Heart left ventricle (tissue), 16 donors: Measurements from ENCODE around the gene ST7. TPM values are rescaled to one million over a fixed set of nuclear protein-coding genes. Genes with fewer than 3 reads are reported as not detected.
A peak's percentile ranks its signal among the peaks of the same experiment; 100 is the strongest.

Source experiments
- ATAC-seq, 4 donors: fragments of 200-7000 bp; cut with Tn5 transposase; one replicate each; pipeline ENCODE4 v1.9.1; 2020 to 2022; ENCODE audit warnings: moderate library complexity in 4 of 4, mild to moderate bottlenecking in 3 of 4, moderate number of reproducible peaks in 1 of 4
- DNase-seq, 5 donors: peaks; one replicate each; pipeline ENCODE4 v3.0.0-alpha.2; 2020
- H3K27ac ChIP-seq, 12 donors: fragments of 200-600 bp; sonication (generic) in 4 of 12; one replicate each; pipeline versions ENCODE4 v1.5.0 to v1.8.0; 2016 to 2022; ENCODE audit warnings: mild to moderate bottlenecking in 2 of 12
- H3K27me3 ChIP-seq, 9 donors: fragments of 200-600 bp; sonication (generic) in 2 of 9; one replicate each; pipeline versions ENCODE4 v1.5.1 to v1.8.0; 2016 to 2022; ENCODE audit warnings: mild to moderate bottlenecking in 3 of 9
- H3K36me3 ChIP-seq, 9 donors: fragments of 200-600 bp; sonication (generic) in 2 of 9; one replicate each; pipeline versions ENCODE4 v1.5.0 to v1.8.0; 2018 to 2022; ENCODE audit warnings: mild to moderate bottlenecking in 2 of 9
- H3K4me1 ChIP-seq, 12 donors: fragments of 200-600 bp; sonication (generic) in 4 of 12; one replicate each; pipeline versions ENCODE4 v1.5.0 to v1.8.0; 2016 to 2022; ENCODE audit warnings: mild to moderate bottlenecking in 3 of 12
- H3K4me3 ChIP-seq, 12 donors: fragments of 200-600 bp; sonication (generic) in 4 of 12; one replicate each; pipeline versions ENCODE4 v1.5.0 to v1.8.0; 2017 to 2022; ENCODE audit warnings: mild to moderate bottlenecking in 9 of 12, moderate library complexity in 4 of 12
- H3K9me3 ChIP-seq, 12 donors: fragments of 200-600 bp; sonication (generic) in 4 of 12; one replicate each; pipeline versions ENCODE4 v1.5.0 to v1.8.0; 2016 to 2022; ENCODE audit warnings: mild to moderate bottlenecking in 1 of 12
- POLR2A ChIP-seq, 2 donors: fragments of 450-650 bp; IDR thresholded peaks; one replicate each; pipeline ENCODE4 v1.6.1; 2017; ENCODE audit warnings: antibody characterized with exemption in 2 of 2, mild to moderate bottlenecking in 2 of 2, moderate library complexity in 2 of 2
- WGBS, 4 donors: extraction: QIAGEN DNeasy Blood & Tissue Kit in 2 of 4; methylation state at CpG; one replicate each; pipeline versions ENCODE4 v1.1.5 to v1.1.7; 2013 to 2018; 5-methylcytosine and 5-hydroxymethylcytosine counted together
- intact Hi-C, 10 donors: fragments of 100-400 bp; cut with DNase I; formaldehyde crosslinking; loops; one replicate each; pipeline versions ENCODE4 v1.11.1 to v1.14.2; 2022
- polyA plus RNA-seq, 2 donors: library from polyadenylated mRNA; stranded (reverse); fragments of 200-250 nt; gene quantifications; one replicate each; pipeline ENCODE4 v1.2.3, GENCODE V29; 2013
- total RNA-seq, 9 donors: library from RNA; depleted of rRNA in 2 of 9; stranded (reverse); fragments of >200 nt in 2 of 9; fragmentation: NEBNext Ultra II Directional in 3 of 9; extraction: Animal tissue kit (Norgen Biotek cat#: 25700) in 3 of 9; gene quantifications; one replicate each; pipeline versions ENCODE4 v1.1.0 to v1.2.4, GENCODE V29; 2016 to 2023
- TF ChIP-seq, protein P1 (sequence below), 12 donors: fragments of 200-600 bp; sonication (generic) in 4 of 12; IDR thresholded peaks; one replicate each; pipeline versions ENCODE4 v1.5.0 to v1.8.0; 2018 to 2022; ENCODE audit warnings: antibody characterized with exemption in 12 of 12, mild to moderate bottlenecking in 5 of 12
- donor health status: ischemic (EF 13 %, LVEDD 7.1; RV severe dilation, severe dysfunction).
- donor health status: healthy with polysubstance abuse.
- donor health status: DM: no; HTN: yes; CAD: no.
- donor health status: DM: no; HTN: no; CAD: no.
- donor health status: ischemic (EF 25% LVEDD 6.9; RV normal size, moderate dysfunction).
- donor health status: ischemic (EF 25% LVEDD 5.7; RV mildly dilated, moderate dysfunction).
- donor health status: healthy.
- donor health status: DM: yes; HTN: yes; CAD: no.
- donor health status: ischemic (EF 35%, LVEDD 5.7; RV mildly dilated, moderate dysfunction).
- donor health status: nonischemic (EF 11% LVEDD 7.7; RV severe dilation, severe dysfunction).
- donor health status: DM: yes; HTN: yes; CAD: no.
- donor health status: PGD.
- donor health status: ischemic (EF 29% LVEDD 5.4; RV normal size, mild dysfunction).
- donor health status: nonischemic (EF 23%, LVEDD 6.1; RV moderate dilation, normal function).

ST7 gene
- total and polyA plus RNA-seq, 11 donors, result 16.0 to 41.3 (median 25.5) TPM

DNA sequence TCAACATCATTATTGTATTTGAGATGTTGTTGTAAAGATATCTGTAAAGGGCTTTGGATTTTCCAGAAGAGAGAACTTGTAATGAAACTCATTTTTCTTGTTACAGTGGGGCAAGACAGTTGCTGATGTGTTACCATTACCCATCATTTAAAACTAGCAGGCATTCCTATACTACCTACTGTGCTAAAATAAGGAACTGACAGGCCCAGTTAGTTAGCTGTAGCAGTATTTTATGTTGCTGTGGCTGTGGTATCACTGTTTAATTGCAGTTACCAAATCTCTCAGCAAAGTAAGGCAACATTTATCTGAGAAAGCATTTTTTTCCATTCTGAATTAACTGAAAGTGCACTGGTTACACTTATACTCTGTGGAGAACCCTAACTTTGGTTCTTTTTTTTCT is 9.9 kb downstream of the ST7 start:
- H3K4me1 ChIP-seq, result peaks cover 0 to 29% (median 0%) of the 10 kb centered on the region in 12 donors
- H3K36me3 ChIP-seq, result peaks cover 0 to 3% (median 0%) of the 10 kb centered on the region in 9 donors
- H3K9me3 ChIP-seq, result no peaks in the 10 kb centered on the region
- H3K4me3 ChIP-seq, result no peak overlapping the region
- ATAC-seq (peak in 2 of 4 donors; percentile 43 to 78), DNase-seq (no peak)
- intact Hi-C loops, result no loop called here
- TF ChIP-seq, protein P1, sequence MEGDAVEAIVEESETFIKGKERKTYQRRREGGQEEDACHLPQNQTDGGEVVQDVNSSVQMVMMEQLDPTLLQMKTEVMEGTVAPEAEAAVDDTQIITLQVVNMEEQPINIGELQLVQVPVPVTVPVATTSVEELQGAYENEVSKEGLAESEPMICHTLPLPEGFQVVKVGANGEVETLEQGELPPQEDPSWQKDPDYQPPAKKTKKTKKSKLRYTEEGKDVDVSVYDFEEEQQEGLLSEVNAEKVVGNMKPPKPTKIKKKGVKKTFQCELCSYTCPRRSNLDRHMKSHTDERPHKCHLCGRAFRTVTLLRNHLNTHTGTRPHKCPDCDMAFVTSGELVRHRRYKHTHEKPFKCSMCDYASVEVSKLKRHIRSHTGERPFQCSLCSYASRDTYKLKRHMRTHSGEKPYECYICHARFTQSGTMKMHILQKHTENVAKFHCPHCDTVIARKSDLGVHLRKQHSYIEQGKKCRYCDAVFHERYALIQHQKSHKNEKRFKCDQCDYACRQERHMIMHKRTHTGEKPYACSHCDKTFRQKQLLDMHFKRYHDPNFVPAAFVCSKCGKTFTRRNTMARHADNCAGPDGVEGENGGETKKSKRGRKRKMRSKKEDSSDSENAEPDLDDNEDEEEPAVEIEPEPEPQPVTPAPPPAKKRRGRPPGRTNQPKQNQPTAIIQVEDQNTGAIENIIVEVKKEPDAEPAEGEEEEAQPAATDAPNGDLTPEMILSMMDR (IDR thresholded peaks at IDR 0.05), result no peak
- TF ChIP-seq POLR2A (IDR thresholded peaks at IDR 0.05), result no peak
- H3K27ac ChIP-seq, result peak overlapping the region in 3 of 12 donors; percentile 2 to 39 (median 29)
- no peaks in the 10 kb centered on the region for H3K27me3 ChIP-seq

DNA sequence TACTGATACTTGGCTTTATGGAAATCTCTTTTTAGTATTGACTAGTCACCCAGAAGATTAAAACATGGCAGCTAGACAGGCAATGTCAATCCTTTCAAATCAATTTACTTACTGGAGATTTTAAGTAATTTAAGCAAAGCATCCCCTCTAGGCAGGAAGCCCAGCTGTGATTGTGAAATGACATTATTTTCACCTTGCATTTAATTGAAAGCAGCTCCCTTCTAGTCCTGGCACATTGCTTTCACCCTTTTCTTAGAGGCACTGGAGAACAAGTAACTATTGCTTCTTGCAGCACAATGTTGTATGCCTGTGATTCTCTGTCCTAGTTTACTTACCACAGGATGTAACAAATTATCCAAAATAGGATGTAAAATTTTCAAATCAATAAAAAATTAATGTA is 13.3 kb downstream of the ST7 start:
- Histone ChIP-seq H3K4me3 (no peak overlapping the region), H3K4me1 (peaks cover 0 to 30% (median 12%) of the 10 kb centered on the region in 12 donors), H3K27ac (no peak overlapping the region), H3K36me3 (no peaks in the 10 kb centered on the region), H3K9me3 (no peaks in the 10 kb centered on the region), H3K27me3 (no peaks in the 10 kb centered on the region)
- DNase-seq (no peak), ATAC-seq (no peak)
- TF ChIP-seq, protein P1 (IDR thresholded peaks at IDR 0.05), result no peak
- TF ChIP-seq POLR2A (IDR thresholded peaks at IDR 0.05), result no peak
- intact Hi-C loops, result no loop called here

DNA sequence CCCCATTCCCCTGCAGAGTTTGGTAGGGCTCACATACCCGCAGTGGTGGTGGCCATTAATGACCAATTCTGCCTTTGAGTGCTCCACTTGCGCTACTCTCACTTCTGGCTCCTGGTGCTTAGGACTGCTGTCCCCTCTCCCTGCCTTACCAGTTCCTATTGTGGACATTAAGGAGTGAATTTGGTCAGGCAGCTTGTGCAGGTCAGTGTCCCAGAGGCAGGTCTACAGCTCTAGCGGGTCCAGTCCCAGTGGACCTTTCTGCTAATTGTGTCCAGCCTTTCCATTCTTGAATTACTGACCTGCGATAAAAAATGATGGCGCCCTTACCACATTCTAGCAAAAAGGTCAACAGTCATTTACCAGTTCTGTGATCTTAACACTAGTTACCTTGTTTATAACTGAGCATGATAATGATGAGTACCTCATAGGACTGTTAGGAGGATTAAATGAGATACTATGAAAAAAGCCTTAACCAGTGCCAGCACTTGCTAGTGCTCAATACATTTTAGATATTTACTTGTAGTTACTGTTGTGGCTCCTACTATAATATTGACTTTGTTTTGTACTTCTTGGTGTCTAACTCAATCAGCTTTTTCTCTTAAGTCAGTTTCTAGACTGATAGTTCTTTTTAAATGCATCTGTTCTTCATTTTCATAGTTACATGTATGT is 14.1 kb downstream of the ST7 start:
- H3K9me3 ChIP-seq, result no peaks in the 10 kb centered on the region
- H3K4me1 ChIP-seq, result peaks cover 0 to 35% (median 14%) of the 10 kb centered on the region in 12 donors
- ATAC-seq, result peak in 1 of 4 donors; percentile 12
- no peaks in the 10 kb centered on the region for H3K27me3 ChIP-seq
- 97 to 99% (median 98%) methylated on average over 5 of the region's 5 CpGs for WGBS, 4 donors
- H3K4me3 ChIP-seq, result no peak overlapping the region
- H3K36me3 ChIP-seq, result no peaks in the 10 kb centered on the region
- TF ChIP-seq, protein P1 (IDR thresholded peaks at IDR 0.05), result no peak
- no peak for TF ChIP-seq POLR2A (IDR thresholded peaks at IDR 0.05)
- intact Hi-C loops, result no loop called here
- H3K27ac ChIP-seq, result no peak overlapping the region
- DNase-seq, result no peak

- Histone ChIP-seq H3K4me3 (no peak overlapping the region), H3K4me1 (peaks cover 0 to 35% (median 14%) of the 10 kb centered on the region in 12 donors), H3K36me3 (no peaks in the 10 kb centered on the region), H3K27me3 (no peaks in the 10 kb centered on the region), H3K27ac (no peak overlapping the region), H3K9me3 (no peaks in the 10 kb centered on the region)
- no peak for TF ChIP-seq POLR2A (IDR thresholded peaks at IDR 0.05)
- TF ChIP-seq, protein P1 (IDR thresholded peaks at IDR 0.05), result no peak
- no peak for DNase-seq
- intact Hi-C loops, result no loop called here
- no peak for ATAC-seq
- 89 to 94% (median 91%) methylated on average over 1 of the region's 1 CpG for WGBS, 4 donors
These were observed 14.7 kb downstream of the ST7 start for GRCh38 chr7:116967983-116968382.
